SH-SY5Y (cell line): ENCODE data around the gene FBXO9.

Source experiments
- GATA2 ChIP-seq: IDR thresholded peaks from 2 replicates; pipeline ENCODE4 v1.6.1; 2011; ENCODE audit warnings: mild to moderate bottlenecking, low read depth, low read length
- GATA3 ChIP-seq: IDR thresholded peaks from 2 replicates; pipeline ENCODE4 v1.6.1; 2011; ENCODE audit warnings: low read depth, mild to moderate bottlenecking, low read length, moderate library complexity

DNA sequence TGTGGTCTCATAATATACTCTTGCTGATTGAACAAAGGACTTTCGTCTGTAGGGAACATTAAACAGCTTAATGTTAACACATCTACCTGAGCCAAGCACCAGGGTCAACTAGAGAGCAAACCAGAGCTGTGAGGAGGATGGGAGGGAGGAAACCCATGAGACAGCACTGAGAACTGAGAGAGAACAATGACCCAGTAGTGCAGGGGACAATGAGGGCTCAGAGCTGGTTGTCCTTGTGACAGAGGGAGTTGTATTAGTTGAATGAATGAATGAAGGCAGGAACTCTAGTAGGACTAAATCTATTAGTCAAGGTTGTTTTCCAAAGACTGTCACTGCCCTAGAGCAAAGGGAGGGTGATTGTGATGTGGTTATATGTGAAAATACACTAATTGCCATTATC, 41.9 kb upstream of the FBXO9 start:
- TF ChIP-seq GATA2, result no peak
- TF ChIP-seq GATA3, result no peak
